Suppressor macrophage (primary cell): ENCODE measurements around the gene MTR.

Source experiments
- DNase-seq, 4 experiments: peaks; one replicate each; pipeline ENCODE4 v3.0.0-alpha.2; 2020 to 2022

Gene MTR

DNA sequence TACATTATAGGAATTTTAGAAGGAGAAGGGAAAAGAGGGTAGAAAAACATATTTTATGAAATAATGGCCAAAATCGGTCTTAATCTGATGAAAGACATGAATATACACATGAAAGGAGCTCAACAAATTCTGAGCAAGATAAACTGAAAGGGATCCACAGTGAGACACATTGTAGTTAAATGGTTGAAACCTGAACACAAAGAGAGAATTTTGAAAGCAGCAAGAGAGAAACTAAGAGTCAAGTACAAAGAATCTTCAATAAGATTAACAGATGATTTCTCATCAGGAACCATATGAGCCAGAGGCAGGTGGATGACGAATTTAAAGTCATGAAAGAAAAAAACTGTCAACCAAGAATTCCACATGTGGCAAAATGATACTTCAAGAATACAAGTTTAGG, 15.8 kb upstream of the MTR start:
- no peak for DNase-seq

DNA sequence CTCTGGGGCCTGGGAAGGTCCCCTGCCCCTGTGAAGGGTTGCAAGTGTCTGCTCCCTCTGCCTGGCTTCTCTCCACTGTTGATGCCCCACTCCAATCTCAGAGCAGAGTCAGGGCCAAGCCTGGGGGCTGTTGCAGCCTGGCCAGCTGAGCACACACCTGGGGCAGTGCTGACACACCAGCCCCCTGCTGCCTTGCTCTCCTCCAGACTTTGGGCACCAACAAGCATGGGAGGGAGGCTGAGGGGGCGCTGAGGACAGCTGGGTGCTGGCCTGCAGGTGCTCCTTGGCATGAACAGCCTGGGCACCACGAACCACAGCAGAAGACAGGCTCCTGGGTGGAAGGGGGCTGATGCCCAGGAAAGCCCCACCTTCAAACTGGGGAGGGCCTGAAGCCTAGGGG, 9.6 kb upstream of the MTR start:
- no peak for DNase-seq

DNA sequence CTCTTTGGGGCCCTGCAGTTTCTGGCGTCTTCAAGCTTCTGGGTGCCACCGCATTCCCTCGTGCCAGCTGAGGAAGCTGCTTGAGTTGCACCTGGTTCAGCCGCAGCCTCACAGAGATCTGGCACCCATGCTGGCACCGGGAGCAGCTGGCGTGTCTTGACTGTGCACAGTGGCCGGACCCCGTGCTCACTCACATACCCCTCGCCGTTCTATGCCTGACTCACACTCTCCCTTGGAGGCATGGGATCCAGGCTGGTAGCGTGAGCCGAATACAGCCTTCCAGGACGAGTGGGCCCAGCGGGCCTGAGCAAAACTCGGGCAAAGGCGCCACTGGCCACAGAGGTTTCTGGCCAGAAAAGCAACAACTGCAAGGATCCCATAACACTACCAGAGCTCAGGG, 8.6 kb upstream of the MTR start:
- DNase-seq, result no peak

- DNase-seq, result no peak
Measured at GRCh38 chr1:236794585-236795034, 482 bp upstream of the MTR start.

DNA sequence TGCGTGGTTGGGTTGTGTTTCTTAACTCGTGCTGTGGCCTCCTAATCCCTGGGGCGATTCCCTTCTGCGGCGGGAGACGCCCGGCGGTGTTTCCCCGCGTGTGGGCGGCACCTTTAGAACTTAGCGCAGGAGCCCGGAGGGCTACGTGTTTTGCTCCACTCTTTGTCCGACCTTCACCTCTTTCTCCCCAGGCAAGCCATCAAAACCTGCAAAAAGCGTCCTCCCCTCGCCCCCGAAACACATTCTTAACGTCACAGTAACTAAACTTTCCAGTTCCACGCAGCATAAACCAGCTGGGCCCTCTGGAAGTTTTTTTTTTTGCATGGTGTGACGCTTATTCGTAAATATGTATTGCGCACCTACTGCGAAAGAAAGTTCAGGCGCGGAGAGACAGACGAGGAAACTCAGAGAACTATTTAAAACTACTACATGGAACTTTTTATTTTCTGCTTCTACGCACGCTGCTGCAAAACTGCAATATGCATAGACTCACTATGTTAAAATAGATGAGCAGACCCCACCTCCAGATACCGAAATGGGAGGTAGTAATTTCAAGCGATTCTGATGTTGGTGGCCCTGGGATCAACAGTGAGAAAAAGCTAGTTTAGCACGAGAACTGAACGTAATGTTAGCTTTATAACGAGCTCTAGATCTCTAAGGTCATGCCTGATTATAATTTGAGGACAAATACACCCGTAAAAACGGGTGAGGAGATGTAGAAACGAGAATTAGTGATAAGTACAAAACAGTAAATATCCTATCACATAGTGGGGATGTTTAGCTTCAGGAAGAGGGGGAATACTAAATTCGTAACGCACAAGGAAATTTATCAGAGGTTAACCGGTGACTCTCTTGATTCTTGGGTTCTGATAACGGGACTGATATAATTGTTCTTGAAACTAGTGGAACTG, 920 bp downstream of the MTR start:
- peak; percentile 60 to 81 (median 69) for DNase-seq

DNA sequence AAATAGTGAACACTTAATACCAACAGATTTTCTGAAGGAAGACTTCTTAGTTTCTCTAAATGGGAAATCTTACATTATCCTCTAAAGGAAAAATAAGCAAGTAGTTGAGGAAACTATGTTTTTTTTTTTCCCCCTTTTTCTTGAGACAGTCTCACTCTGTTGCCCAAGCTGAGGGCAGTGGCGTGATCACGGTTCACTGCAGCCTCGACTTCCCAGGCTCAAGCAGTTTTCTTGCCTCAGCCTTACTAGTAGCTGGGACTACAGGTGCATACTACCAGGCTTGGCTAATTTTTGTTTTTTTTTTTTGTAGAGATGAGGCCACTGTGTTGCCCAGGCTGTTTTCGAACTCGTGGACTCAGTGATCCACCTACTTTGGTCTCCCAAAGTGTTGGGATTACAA, 3.9 kb downstream of the MTR start:
- no peak for DNase-seq

- peak in 3 of 4 experiments; percentile 29 to 60 (median 59) for DNase-seq
Measured at GRCh38 chr1:236800002-236800620, 5.0 kb downstream of the MTR start.

- peak in 1 of 4 experiments; percentile 5 for DNase-seq
Measured at GRCh38 chr1:236800623-236801022, 5.5 kb downstream of the MTR start.

- DNase-seq, result no peak
Measured at GRCh38 chr1:236802264-236802663, 7.2 kb downstream of the MTR start.

DNA sequence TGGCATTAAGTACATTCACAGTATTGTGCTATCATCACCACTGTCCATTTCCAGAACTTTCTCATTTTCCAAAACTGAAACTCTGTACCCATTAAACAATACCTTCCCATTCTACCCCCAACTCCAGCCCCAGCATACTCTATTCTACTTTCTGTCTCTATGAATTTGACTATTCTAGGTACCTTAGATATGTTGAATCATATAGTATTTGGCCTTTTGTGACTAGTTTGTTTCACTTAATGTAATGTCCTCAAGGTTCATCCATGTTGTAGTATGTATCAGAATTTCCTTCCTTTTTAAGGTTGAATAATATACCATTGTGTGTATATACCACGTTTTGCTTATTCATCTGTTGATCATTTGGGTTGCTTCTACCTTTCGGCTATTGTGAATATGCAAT, 11.5 kb downstream of the MTR start:
- no peak for DNase-seq

- no peak for DNase-seq
Measured at GRCh38 chr1:236808005-236808404, 12.9 kb downstream of the MTR start.

- DNase-seq, result no peak
Measured at GRCh38 chr1:236808564-236809130, 13.6 kb downstream of the MTR start.

GRCh38 chr1:236809148-236809547, 14.1 kb downstream of the MTR start:
- DNase-seq, result no peak

GRCh38 chr1:236810018-236810417, 14.9 kb downstream of the MTR start:
- no peak for DNase-seq

GRCh38 chr1:236812334-236813030, 17.4 kb downstream of the MTR start:
- no peak for DNase-seq

DNA sequence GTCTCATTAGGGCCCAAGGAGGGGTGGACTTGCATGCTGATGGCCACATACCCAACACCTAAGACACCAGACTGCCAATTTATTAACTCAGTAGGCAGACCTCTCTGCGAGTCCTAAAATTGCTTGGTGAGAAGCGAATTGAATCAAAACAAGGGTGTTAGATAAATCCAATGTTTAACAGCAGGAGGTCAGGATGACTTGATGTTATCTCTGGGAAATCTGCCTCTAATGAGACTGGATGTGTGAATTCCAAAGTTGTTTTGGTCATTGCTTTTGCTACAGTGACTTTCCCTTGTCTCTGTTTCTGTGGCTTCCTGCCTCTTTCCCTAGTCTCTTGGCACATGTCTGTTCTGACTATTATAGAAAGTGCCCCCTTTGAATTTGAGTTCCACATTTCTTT, 20.8 kb downstream of the MTR start:
- DNase-seq, result no peak

DNA sequence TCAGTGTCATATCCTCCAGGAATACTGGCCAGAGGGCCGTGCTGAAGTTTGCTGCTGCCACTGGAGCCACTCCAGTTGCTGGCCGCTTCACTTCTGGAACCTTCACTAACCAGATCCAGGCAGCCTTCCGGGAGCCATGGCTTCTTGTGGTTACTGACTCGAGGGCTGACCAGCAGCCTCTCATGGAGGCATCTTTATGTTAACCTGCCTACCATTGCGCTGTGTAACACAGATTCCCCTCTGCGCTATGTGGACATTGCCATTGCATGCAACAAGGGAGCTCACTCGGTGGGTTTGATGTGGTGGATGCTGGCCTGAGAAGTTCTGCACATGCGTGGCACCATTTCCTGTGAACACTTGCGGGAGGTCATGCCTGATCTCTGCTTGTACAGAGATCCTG, 24.8 kb downstream of the MTR start:
- DNase-seq, result no peak

- no peak for DNase-seq
Measured at GRCh38 chr1:236821091-236821627, 26.1 kb downstream of the MTR start.

DNA sequence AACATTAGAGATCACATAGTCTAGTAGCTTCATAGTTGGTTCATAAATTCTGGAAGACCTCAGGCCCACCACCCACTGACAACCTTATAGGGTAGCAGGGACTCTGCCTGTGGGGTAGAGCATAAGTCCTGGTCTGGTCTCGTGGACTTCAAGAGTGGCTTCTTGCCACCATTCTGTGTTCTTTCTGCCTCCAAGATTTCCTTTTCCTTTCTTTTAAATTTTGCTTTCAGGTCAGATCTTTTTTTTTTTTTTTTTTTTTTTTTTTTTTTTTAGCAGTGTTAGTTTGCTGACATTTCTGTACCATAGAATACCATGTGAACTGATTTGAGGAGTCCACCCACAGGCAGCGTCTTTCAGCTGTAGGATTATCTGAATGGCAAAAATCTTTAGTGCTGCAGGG, 28.5 kb downstream of the MTR start:
- DNase-seq, result no peak

- no peak for DNase-seq
Measured at GRCh38 chr1:236829085-236829484, 34.0 kb downstream of the MTR start.

- DNase-seq, result no peak
Measured at GRCh38 chr1:236830116-236830515, 35.0 kb downstream of the MTR start.

- DNase-seq, result no peak
Measured at GRCh38 chr1:236830560-236830959, 35.5 kb downstream of the MTR start.

- DNase-seq, result no peak
Measured at GRCh38 chr1:236833575-236833974, 38.5 kb downstream of the MTR start.
